HG03045 (cell line): Measurements from ENCODE around the gene B3GAT2.
"Not testable (repeated sequence)": the region's sequence is repeated elsewhere in the genome, so short reads cannot be mapped to it uniquely, and the experiment has no call there.

Source experiments
- ATAC-seq: cut with Tn5 transposase; IDR thresholded peaks from one replicate; pipeline ENCODE4 v1.9.1; 2021; ENCODE audit warnings: mild to moderate bottlenecking, moderate library complexity; ENCODE audit not compliant: unreplicated experiment

B3GAT2 gene, protein sequence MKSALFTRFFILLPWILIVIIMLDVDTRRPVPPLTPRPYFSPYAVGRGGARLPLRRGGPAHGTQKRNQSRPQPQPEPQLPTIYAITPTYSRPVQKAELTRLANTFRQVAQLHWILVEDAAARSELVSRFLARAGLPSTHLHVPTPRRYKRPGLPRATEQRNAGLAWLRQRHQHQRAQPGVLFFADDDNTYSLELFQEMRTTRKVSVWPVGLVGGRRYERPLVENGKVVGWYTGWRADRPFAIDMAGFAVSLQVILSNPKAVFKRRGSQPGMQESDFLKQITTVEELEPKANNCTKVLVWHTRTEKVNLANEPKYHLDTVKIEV

DNA sequence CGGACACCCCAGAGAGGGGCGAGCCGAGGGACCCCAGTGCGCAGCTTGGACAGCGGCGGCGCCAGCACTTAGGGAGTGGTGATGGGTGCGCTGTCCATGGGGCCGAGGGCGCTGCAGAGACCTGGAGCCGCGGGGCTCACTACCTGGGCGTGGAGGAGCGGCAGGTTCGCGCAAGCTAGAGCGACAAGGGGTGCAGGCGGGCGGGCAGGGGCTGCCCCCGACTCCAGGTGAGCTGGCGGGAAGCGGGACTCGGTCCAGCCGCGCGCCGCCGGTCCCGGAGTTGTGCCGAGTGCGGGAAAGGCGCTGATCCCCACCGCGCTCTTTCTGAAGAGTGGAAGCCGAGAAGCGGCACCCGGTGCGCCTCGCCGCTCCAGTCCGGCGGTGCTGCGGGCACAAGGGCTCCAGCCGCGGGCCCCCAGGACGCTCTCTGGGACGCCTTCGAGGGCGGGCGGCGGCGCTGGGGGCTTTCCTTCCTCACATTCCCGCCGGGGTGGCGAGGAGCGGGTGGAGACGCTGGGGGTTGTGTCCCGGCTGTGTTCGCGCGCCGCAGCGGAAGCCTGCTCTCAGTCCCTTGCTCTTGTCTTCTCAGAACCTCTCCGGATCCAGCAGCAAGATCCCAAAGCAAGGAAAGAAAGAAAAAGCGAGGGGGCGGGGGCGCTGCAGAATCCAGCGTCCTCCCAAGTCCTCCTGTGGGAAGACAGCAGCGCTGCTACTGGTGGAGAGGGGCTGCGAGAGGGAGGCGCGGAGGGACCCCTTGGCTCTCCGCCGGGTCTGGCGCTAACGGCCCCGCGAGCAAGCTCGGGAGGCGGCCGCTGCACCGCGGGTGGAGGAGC is at the start of gene B3GAT2:
TSS of gene B3GAT2 (minus strand) at position 610 of the 833 bp plus-strand sequence. CDS start 631 bp downstream, outside the sequence.
- peak; percentile 15 for ATAC-seq

DNA sequence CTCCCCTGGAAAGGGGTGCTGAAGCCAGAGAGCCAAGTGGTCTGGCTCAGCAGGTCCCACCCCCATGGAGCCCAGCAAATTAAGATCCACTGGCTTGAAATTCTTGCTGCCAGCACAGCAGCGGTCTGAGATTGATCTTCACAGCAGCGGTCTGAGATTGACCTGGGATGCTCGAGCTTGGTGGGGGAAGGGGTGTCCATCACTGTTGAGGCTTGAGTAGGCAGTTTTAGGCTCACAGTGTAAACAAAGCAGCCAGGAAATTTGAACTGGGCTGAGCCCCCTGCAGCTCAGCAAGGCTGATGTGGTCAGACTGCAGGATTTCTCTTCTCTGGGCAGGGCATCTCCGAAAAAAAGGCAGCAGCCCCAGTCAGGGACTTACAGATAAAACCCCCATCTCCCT is 41.3 kb upstream of the B3GAT2 start:
- no peak for ATAC-seq

GRCh38 chr6:70997379-70997778 is 40.5 kb upstream of the B3GAT2 start:
- ATAC-seq: no peak

DNA sequence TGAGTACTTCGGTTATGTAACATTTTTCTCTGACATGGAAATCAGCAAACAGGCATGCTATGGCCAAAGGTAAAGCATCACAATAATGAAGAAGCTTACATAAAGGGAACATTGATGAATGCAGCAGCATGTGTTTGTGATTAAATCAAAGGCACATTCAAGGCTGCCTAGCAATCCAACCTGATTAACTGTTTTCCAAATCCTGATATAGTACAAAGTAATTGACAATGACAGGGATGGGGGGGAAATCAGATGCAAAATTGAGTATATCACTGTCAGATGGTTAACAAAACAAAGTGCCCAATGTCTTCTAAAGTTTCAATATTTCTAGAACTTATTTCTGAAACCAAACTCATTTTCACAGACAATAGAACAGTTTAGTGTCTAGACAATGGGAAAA is 39.2 kb upstream of the B3GAT2 start:
- no peak for ATAC-seq

DNA sequence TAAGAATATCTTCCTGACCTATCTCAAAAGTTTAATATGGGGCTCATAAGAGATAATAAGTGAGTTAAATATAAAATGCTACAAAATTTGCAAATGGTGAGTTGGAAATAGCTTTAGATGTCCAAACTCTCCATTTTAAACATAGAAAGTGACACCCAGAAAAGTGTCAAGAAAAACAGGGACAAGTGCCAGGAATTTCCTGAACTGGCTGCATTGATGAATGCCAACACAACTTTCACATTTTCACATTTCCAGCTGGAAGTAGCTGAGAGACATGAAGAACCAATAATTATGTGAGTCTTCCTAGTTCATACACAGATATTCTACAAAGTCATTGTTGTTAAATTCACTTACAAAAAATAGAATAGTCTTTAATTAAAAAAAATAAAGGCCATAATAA is 38.6 kb upstream of the B3GAT2 start:
- ATAC-seq: no peak

- ATAC-seq: no peak
Observed at GRCh38 chr6:70991253-70991652, 34.4 kb upstream of the B3GAT2 start.

DNA sequence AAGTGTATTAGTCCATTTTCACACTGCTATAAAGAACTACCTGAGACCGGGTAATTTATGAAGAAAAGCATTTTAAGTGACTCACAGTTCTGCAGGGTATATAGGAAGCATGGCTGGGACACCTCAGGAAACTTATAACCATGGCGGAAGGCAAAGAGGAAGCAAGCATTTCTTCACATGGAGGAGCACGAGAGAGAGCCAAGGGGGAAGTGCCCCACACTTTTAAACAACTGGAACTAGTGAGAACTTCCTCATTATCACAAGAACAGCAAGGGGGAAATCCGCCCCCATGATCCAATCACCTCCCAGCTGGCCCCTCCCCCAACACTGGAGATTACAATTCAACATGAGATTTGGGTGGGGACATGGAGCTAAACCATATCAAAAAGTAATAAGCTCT is 28.3 kb upstream of the B3GAT2 start:
- ATAC-seq: no peak

DNA sequence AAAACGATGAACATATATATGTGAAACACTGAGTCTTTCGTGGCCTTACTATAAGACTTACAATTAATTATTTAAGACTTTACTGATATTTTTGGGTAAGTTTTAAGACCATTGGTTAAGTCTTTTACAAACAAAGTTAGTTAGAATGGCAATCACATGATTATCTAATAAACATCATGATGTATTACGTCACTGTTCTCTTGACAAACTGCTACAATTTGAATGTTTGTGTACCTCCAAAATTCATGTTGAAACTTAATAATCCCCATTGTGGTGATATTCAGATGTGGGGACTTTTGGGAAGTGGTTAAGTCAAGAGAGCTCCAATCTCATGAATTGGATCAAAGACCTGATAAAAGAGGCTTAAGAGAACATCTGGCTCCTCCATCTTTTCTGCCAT is 25.9 kb upstream of the B3GAT2 start:
- ATAC-seq: no peak

DNA sequence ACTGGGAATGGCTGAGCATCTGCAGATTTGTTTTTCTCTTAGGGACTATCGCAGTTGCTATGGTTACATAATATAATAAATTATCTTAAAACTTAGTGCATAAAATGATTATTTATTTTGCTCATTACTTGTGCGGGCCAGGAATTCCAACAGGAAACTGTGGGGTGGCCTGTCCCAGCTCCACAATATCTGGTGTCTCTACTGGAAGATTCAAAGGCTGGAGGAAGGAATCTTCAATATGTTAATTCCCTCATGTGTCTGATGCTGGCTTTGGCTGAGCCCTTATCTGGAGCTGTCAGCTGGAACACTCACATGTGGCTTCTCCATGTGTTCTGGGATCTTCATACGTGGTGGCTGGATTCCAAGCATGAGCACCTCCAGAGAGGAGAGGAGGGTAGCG is 23.9 kb upstream of the B3GAT2 start:
- no peak for ATAC-seq

DNA sequence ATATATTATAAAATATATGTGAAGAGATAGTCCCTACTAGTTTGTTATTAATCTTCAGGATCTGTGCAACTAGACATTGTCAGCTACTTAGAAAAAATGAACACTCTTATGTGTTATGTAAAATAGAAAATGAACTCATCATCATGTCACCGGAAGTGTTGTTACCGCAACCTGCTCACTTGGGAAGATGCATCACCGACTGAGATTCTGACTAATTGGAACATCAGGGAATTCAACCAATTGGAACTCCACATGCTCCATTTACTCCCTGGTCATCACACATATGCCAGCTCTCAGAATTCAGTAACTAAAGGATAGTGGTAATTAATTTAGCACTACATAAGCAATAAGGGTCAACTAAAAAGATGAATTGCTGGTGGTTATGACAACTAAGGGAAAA is 16.7 kb upstream of the B3GAT2 start:
- no peak for ATAC-seq

DNA sequence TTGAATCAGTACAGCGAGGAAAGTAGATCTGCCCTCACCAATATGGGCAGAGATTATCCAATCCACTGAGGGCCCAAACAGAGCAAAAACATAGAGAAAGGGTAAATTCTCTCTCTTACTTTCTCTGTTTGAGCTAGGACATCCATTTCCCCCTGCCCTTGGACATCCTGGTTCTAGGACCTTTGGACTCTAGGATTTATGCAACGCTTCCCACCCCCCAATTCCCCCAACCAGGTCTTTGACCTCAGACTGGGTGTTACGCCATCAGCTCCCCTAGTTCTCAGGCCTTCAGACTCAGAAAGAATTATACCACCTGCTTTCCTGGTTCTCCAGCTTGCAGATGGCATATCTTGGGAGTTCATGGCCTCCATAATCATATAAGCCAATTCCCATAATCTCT is 10.2 kb upstream of the B3GAT2 start:
- ATAC-seq: no peak

- no peak for ATAC-seq
Observed at GRCh38 chr6:70957284-70957617, 391 bp upstream of the B3GAT2 start.

DNA sequence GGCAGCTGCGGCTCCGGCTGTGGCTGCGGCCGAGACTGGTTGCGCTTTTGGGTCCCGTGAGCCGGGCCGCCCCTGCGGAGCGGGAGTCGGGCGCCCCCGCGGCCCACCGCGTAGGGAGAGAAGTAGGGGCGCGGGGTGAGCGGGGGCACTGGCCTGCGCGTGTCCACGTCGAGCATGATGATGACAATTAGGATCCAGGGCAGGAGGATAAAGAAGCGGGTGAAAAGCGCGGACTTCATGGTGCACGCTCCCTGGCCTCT is 739 bp downstream of the B3GAT2 start:
- ATAC-seq: no peak

GRCh38 chr6:70955441-70956190 is 1.2 kb downstream of the B3GAT2 start:
- ATAC-seq: peak; percentile 92

DNA sequence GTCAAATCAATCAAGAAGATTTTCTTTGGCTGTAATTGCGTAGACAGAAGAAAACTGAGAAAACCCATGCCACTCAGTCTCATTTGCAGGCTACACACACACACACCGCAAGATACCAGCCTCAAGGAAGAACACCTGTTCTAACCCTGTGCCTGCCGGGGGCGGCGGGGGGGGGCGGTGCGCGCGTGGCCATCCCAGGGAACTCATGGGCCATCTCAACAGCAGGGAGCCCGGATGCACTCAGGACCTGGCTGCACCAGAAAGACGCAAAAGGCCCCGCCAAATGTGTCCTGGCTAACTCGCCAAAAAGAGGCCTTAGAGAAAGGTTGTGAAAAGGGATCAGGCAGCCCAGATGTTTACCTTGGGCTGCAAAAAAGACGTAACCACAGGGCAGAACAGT is 2.1 kb downstream of the B3GAT2 start:
- ATAC-seq: no peak

DNA sequence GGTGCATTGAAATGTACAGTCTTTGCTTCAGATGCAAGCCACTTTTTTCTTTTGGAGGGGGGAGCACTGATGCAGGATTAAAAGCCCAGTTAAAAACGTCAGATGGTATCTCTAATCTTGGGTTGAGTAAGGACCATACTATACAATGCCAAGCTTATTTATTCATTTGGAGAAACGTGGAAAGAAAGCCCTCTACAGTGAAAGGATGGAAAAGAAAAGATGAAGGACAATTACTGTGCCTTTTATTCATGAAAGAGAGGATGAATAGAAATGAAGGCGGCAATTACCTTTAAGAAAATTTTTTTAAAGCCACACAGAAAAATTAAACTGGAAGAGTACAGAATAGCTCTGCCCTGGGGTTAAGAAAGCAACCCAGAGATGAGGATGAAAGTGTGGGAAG is 2.7 kb downstream of the B3GAT2 start:
- ATAC-seq: no peak

DNA sequence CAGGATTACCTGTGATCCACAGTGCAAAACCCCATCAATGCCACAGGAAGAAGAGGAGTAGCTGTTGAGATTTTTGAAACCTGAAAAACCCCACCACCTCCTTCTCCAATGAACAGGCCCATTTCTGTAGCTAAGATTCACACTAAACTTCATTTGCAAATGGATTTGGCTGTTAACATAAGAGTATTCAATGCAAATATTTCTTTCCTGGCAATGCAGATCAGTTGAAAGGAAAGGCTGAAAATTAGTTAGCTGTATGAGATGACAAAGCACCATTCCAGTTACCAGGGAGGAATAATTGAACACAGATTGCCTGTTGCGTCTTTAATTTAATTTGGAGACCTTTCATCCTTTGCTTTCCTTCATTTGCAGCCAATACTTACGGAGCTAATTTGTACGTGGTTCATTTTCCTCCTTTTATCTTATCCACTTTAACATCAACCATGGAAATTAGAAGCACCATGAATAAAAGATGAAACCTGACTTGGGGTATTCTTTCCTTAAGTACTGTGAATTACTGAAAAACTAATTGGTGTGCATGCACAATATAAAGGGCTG is 4.2 kb downstream of the B3GAT2 start:
- ATAC-seq: no peak

DNA sequence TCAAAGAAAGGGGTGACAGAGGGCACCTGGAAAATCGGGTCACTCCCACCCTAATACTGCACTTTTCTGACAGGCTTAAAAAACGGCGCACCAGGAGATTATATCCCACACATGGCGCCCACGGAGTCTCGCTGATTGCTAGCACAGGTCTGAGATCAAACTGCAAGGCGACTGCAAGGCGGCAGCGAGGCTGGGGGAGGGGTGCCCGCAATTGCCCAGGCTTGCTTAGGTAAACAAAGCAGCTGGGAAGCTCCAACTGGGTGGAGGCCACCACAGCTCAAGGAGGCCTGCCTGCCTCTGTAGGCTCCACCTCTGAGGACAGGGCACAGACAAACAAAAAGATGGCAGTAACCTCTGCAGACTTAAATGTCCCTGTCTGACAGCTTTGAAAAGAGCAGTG is 12.5 kb downstream of the B3GAT2 start:
- ATAC-seq: not testable (repeated sequence)

- ATAC-seq: no peak
Observed at GRCh38 chr6:70933853-70934252, 23.0 kb downstream of the B3GAT2 start.

GRCh38 chr6:70905742-70906141 is 51.1 kb downstream of the B3GAT2 start:
- no peak for ATAC-seq

- ATAC-seq: no peak
Observed at GRCh38 chr6:70903665-70904452, 53.0 kb downstream of the B3GAT2 start.
